SK-N-SH treated with all-trans-retinoic acid at 6 μM for 48 hours (cell line): ENCODE results near the gene CRACR2B.

ENCODE experiments used
- ATAC-seq: fragments of 200-7000 bp; cut with Tn5 transposase; 3 replicates; pipeline ENCODE4 v1.9.1; 2020; ENCODE audit warnings: mild to moderate bottlenecking, moderate library complexity
- ARNTL ChIP-seq: fragments of 450-650 bp; formaldehyde crosslinking; IDR thresholded peaks from 2 replicates; pipeline ENCODE4 v1.5.0; 2020; ENCODE audit warnings: low read depth, mild to moderate bottlenecking, moderate library complexity, borderline replicate concordance
- BACH2 ChIP-seq: fragments of 250-450 bp; sonication (Bioruptor Pico); IDR thresholded peaks from 2 replicates; pipeline ENCODE4 v1.9.0; 2021; ENCODE audit warnings: mild to moderate bottlenecking, borderline replicate concordance
- CSDC2 ChIP-seq: fragments of 250-450 bp; sonication (Bioruptor Pico); IDR thresholded peaks from 2 replicates; pipeline ENCODE4 v1.5.0; 2020; ENCODE audit warnings: mild to moderate bottlenecking, moderate library complexity
- CSRNP3 ChIP-seq: fragments of 250-450 bp; sonication (Bioruptor Pico); IDR thresholded peaks from 2 replicates; pipeline ENCODE4 v1.5.1; 2021; ENCODE audit warnings: mild to moderate bottlenecking, moderate library complexity
- ESRRG ChIP-seq: fragments of 250-450 bp; sonication (Bioruptor Pico); IDR thresholded peaks from 2 replicates; pipeline ENCODE4 v1.6.1; 2021; ENCODE audit warnings: mild to moderate bottlenecking
- GLIS3 ChIP-seq: fragments of 250-450 bp; sonication (Bioruptor Pico); IDR thresholded peaks from 2 replicates; pipeline ENCODE4 v1.5.0; 2020; ENCODE audit warnings: mild to moderate bottlenecking, moderate library complexity
- ISL1 ChIP-seq: fragments of 250-450 bp; sonication (Bioruptor Pico); IDR thresholded peaks from 2 replicates; pipeline ENCODE4 v2.1.2; 2022; ENCODE audit warnings: mild to moderate bottlenecking, moderate library complexity
- OSR1 ChIP-seq: fragments of 250-450 bp; sonication (Bioruptor Pico); IDR thresholded peaks from 2 replicates; pipeline ENCODE4 v1.8.0; 2022; ENCODE audit warnings: moderate library complexity, mild to moderate bottlenecking, inconsistent platforms
- PATZ1 ChIP-seq: fragments of 250-450 bp; sonication (Bioruptor Pico); IDR thresholded peaks from 2 replicates; pipeline ENCODE4 v1.8.0; 2020; ENCODE audit warnings: mild to moderate bottlenecking, moderate library complexity, borderline replicate concordance
- POU6F1 ChIP-seq: fragments of 250-450 bp; sonication (Bioruptor Pico); IDR thresholded peaks from 2 replicates; pipeline ENCODE4 v1.8.0; 2021; ENCODE audit warnings: low read depth, mild to moderate bottlenecking, moderate library complexity, borderline replicate concordance
- PPARA ChIP-seq: fragments of 250-450 bp; sonication (Bioruptor Pico); IDR thresholded peaks from 2 replicates; pipeline ENCODE4 v1.5.0; 2020; ENCODE audit warnings: mild to moderate bottlenecking, borderline replicate concordance
- RARB ChIP-seq: fragments of 250-450 bp; sonication (Bioruptor Pico); IDR thresholded peaks from 2 replicates; pipeline ENCODE4 v1.8.0; 2021; ENCODE audit warnings: mild to moderate bottlenecking, moderate library complexity
- SNAI2 ChIP-seq: fragments of 250-450 bp; sonication (Bioruptor Pico); IDR thresholded peaks from 2 replicates; pipeline ENCODE4 v1.5.0; 2020; ENCODE audit warnings: mild to moderate bottlenecking, moderate library complexity
- TCF4 ChIP-seq: fragments of 250-450 bp; sonication (Bioruptor Pico); IDR thresholded peaks from 2 replicates; pipeline ENCODE4 v1.8.0; 2021; ENCODE audit warnings: mild to moderate bottlenecking, moderate library complexity, borderline replicate concordance
- TOX ChIP-seq: fragments of 250-450 bp; sonication (Bioruptor Pico); IDR thresholded peaks from 2 replicates; pipeline ENCODE4 v1.8.0; 2021; ENCODE audit warnings: mild to moderate bottlenecking, moderate library complexity, borderline replicate concordance
- TSHZ2 ChIP-seq: fragments of 250-450 bp; sonication (Bioruptor Pico); IDR thresholded peaks from 2 replicates; pipeline ENCODE4 v1.5.0; 2020; ENCODE audit warnings: mild to moderate bottlenecking, moderate library complexity
- ZC3H10 ChIP-seq: fragments of 250-450 bp; sonication (Bioruptor Pico); IDR thresholded peaks from 2 replicates; pipeline ENCODE4 v1.5.1; 2021; ENCODE audit warnings: mild to moderate bottlenecking, moderate library complexity
- ZFP3 ChIP-seq: fragments of 250-450 bp; sonication (Bioruptor Pico); IDR thresholded peaks from 2 replicates; pipeline ENCODE4 v1.5.0; 2020; ENCODE audit warnings: mild to moderate bottlenecking, moderate library complexity
- ZFP30 ChIP-seq: fragments of 450-650 bp; formaldehyde crosslinking; IDR thresholded peaks from 2 replicates; pipeline ENCODE4 v1.5.0; 2022; ENCODE audit warnings: mild to moderate bottlenecking, moderate library complexity
- ZNF565 ChIP-seq: fragments of 450-650 bp; formaldehyde crosslinking; conservative IDR thresholded peaks from 2 replicates; pipeline ENCODE4 v1.5.0; 2020; ENCODE audit warnings: low read depth, mild to moderate bottlenecking, moderate library complexity
- ZNF70 ChIP-seq: fragments of 450-650 bp; formaldehyde crosslinking; IDR thresholded peaks from 2 replicates; pipeline ENCODE4 v1.5.0; 2020; ENCODE audit warnings: mild to moderate bottlenecking, moderate library complexity
- ZNF8 ChIP-seq: fragments of 450-650 bp; formaldehyde crosslinking; IDR thresholded peaks from 2 replicates; pipeline ENCODE4 v1.5.0; 2020; ENCODE audit warnings: mild to moderate bottlenecking, moderate library complexity

Gene CRACR2B

GRCh38 chr11:847876-848275 is 20.2 kb downstream of the CRACR2B start:
- ATAC-seq, result no peak
- no peak for TF ChIP-seq CSDC2 (CRISPR knock-in tag)
- TF ChIP-seq ZFP30 (CRISPR knock-in tag), result no peak
- TF ChIP-seq ISL1 (CRISPR knock-in tag), result no peak
- no peak for TF ChIP-seq ZC3H10 (CRISPR knock-in tag)
- TF ChIP-seq ZNF70 (CRISPR knock-in tag), result no peak
- no peak for TF ChIP-seq ARNTL

- TF ChIP-seq TOX (CRISPR knock-in tag) (no peak), ZFP30 (CRISPR knock-in tag) (no peak), ESRRG (no peak)
- ATAC-seq, result peak; percentile 25
These were observed 20.7 kb downstream of the CRACR2B start for GRCh38 chr11:848380-848931.

- TF ChIP-seq ZNF565 (CRISPR knock-in tag), result no peak
- no peak for TF ChIP-seq PATZ1 (CRISPR knock-in tag)
- TF ChIP-seq RARB (CRISPR knock-in tag), result no peak
- no peak for TF ChIP-seq ZFP3 (CRISPR knock-in tag)
- no peak for TF ChIP-seq ISL1 (CRISPR knock-in tag)
- no peak for TF ChIP-seq ESRRG
- TF ChIP-seq ZNF8 (CRISPR knock-in tag), result no peak
- no peak for TF ChIP-seq BACH2 (CRISPR knock-in tag)
- TF ChIP-seq SNAI2 (CRISPR knock-in tag), result no peak
- no peak for TF ChIP-seq ARNTL
- TF ChIP-seq CSRNP3 (CRISPR knock-in tag), result no peak
- TF ChIP-seq OSR1 (CRISPR knock-in tag), result no peak
- no peak for TF ChIP-seq TCF4 (CRISPR knock-in tag)
- TF ChIP-seq ZFP30 (CRISPR knock-in tag), result no peak
- TF ChIP-seq ZNF70 (CRISPR knock-in tag), result no peak
- TF ChIP-seq POU6F1 (CRISPR knock-in tag), result no peak
- ATAC-seq, result no peak
These were observed 21.5 kb downstream of the CRACR2B start for GRCh38 chr11:849104-849824.

GRCh38 chr11:849951-850774 is 22.4 kb downstream of the CRACR2B start:
- ATAC-seq, result no peak
- no peak for TF ChIP-seq RARB (CRISPR knock-in tag)
- TF ChIP-seq TOX (CRISPR knock-in tag), result no peak
- no peak for TF ChIP-seq POU6F1 (CRISPR knock-in tag)
- no peak for TF ChIP-seq ESRRG
- TF ChIP-seq TSHZ2, result no peak
- no peak for TF ChIP-seq GLIS3 (CRISPR knock-in tag)
- no peak for TF ChIP-seq PPARA (CRISPR knock-in tag)
- no peak for TF ChIP-seq SNAI2 (CRISPR knock-in tag)
- no peak for TF ChIP-seq ZFP30 (CRISPR knock-in tag)
- no peak for TF ChIP-seq ARNTL
- no peak for TF ChIP-seq OSR1 (CRISPR knock-in tag)
- TF ChIP-seq BACH2 (CRISPR knock-in tag), result no peak
- no peak for TF ChIP-seq ZC3H10 (CRISPR knock-in tag)
- no peak for TF ChIP-seq ZNF70 (CRISPR knock-in tag)
- no peak for TF ChIP-seq ISL1 (CRISPR knock-in tag)
- TF ChIP-seq, all 23 proteins: peak for 0
